GM04504 (cell line): Measurements from ENCODE around the gene CAB39L.

Experiments used
- DNase-seq: peaks from one replicate; pipeline ENCODE4 v3.0.0-alpha.2; 2012; ENCODE audit warnings: low read depth

The CAB39L gene

DNA sequence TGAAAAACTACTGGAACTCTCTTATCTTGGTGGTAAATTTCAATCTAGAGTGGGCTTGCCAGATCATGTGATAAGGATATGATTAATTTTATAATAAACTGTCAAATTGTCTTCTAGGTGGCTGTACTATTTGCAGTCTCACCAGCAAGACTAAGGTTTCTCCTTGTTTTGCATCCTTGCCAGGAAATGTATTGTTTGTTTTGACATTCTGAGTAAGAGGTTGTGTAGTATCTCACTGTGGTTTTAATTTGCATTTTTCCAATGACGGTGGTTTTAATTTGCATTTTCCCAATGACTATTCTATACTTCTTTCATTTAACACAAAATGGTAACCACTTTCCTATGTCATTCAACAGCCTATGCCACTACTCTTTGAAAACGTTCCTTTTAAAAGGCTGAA, 2.0 kb downstream of the CAB39L start:
- no peak for DNase-seq

DNA sequence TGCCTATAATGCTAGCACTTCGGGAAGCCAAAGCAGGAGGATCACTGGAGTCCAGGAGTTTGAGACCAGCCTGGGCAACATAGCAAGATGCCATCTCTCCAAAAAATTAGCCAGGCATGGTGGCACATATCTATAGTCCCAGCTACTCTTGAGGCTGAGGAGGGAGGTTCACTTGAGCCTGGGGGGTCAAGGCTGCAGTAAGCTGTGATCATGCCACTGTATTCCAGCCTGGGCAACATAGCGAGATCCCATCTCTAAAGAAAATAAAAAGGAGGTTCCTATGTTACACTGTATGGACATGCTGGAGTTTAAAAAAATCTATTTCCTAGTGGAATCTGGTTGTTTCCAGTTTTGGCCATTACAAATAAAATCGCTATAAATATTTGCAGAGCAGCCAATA, 2.6 kb downstream of the CAB39L start:
- DNase-seq, result no peak

- DNase-seq, result no peak
Measured at GRCh38 chr13:49439609-49440008, 4.3 kb downstream of the CAB39L start.

- no peak for DNase-seq
Measured at GRCh38 chr13:49437705-49438104, 6.2 kb downstream of the CAB39L start.

DNA sequence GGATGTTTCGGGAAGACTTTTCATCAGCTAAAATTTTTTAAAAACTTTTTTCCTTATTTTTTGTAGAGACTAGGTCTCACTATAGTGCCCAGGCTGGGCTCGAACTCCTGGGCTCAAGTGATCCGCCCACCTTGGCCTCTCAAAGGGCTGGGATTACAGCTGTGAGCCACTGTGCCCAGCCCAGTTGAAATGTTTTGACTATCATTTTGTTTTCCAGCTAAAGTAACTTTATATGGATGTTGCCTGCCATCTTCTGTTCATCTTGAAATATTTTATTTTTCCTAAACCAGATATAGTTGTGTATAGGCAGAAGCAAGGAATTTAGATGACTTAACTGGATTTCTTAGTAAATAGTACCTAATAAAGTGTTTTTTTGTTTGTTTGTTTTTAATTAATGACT, 7.0 kb downstream of the CAB39L start:
- no peak for DNase-seq

- DNase-seq, result no peak
Measured at GRCh38 chr13:49435992-49436391, 7.9 kb downstream of the CAB39L start.

DNA sequence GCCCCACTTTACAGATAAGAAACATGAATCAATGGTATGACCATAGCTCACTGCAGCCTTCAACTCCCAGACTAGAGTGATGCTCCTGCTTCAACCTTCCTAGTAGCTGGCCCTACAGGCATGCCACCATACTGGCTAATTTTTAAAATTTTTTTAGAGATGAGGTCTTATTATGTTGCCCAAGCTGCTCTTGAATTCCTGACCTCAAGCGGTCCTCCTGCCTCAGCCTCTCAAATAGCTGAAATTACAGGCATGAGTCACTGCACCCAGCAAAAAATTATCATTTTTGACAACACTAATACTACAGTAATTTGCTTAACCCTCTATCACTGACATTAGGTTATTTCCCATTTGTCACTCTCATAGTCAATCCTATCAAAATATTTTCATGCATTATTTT, 14.7 kb downstream of the CAB39L start:
- DNase-seq, result no peak

- no peak for DNase-seq
Measured at GRCh38 chr13:49428041-49428763, 15.7 kb downstream of the CAB39L start.

DNA sequence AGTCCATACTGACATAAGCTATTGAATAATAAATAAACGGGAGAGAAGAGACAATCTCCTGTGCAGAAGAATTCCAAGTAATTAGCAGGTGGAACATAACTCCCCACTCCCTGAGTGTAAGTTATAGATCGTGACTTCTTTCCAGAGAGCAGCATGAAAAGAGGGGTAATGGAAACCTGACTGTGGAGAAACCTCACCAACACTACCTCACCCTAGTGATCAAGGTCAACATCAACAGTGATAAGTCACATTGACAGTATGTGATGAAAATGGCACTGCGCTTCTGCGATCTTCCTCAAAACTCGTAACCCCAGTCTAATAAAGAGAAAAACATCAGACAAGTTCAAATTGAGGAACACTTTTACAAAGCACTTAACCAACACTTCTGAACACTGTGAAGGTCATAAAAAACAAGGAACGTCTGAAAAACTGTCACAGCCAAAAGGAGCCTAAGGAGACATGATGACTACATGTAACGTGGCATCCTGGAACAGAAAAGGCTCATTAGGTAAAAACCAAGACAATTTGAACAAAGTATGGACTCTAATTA, 19.8 kb downstream of the CAB39L start:
- no peak for DNase-seq

DNA sequence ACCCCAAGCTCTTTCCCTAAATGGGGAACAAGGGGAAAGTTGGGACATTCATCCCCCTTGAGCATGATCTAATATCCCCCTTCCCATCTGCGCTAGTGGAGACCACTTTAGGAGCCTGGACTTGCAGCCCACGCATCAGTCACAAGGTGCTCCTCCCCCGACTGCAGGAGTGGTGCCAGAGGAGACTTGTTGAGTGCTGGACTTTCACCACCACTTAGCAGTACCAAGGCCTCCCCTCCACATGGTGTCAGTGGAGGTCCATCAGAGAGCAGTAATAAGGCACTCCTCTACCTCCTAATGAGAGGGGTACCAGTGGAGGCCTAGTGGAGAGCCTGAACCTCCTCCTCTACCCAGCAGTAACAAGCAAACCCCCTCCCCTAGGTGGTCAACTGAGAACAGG, 22.5 kb downstream of the CAB39L start:
- DNase-seq, result no peak

DNA sequence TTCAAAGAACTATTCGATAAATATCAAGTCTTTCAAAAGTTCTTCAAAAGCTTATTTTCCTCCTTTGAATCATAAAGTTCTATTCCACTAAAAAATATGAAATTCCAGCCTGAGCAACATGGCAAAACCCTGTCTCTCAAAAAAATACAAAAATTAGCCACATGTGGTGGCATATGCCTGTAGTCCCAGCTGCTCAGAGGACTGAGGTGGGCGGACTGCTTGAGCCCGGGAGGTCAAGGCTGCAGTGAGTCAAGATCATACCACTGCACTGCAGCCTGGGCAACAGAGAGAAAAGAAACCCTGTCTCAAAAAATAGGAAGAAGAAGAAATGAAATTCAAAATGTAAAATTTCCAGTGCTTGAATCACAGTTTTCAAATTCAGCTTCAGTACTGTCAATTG, 24.6 kb downstream of the CAB39L start:
- no peak for DNase-seq

- no peak for DNase-seq
Measured at GRCh38 chr13:49418206-49418605, 25.7 kb downstream of the CAB39L start.

DNA sequence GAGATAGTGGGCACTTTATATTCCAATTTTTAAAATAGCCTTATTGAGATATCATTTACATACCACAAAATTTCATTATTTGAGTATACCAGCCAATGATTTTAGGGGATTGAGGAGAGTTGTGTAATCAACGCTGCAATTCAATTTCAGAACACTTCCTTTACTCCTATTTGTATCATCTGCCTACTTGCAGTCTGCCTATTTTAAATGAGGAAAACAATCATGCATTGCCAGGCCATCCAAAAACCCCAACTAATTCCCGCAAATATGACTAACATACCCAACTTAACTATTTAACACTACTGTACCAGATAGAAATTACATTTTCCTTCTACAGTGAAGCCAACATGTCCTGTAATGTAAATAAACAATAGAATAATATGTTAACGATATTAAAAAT, 26.7 kb downstream of the CAB39L start:
- DNase-seq, result no peak

- no peak for DNase-seq
Measured at GRCh38 chr13:49412749-49413148, 31.1 kb downstream of the CAB39L start.

- DNase-seq, result no peak
Measured at GRCh38 chr13:49411353-49411752, 32.5 kb downstream of the CAB39L start.

DNA sequence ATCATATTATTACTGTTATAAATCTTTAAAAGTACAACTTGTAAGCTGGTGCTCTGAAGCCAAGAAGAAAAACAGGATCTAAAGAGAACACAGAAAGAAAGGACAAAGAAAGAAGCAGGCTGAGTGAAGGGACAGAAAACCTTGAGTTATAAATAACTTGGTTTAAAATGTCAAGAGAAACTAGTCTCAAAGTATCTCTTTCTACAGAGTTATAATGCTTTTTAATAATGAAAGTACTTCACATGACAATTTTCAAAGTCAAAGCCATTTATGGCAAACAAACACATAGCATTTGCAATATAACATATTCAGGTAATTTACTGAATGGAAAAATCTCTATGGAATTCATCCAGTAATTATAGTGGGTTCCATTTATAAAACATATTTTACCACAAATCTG, 33.4 kb downstream of the CAB39L start:
- no peak for DNase-seq

- DNase-seq, result no peak
Measured at GRCh38 chr13:49410006-49410405, 33.9 kb downstream of the CAB39L start.

GRCh38 chr13:49409008-49409407, 34.9 kb downstream of the CAB39L start:
- no peak for DNase-seq

GRCh38 chr13:49407936-49408335, 35.9 kb downstream of the CAB39L start:
- DNase-seq, result no peak

- no peak for DNase-seq
Measured at GRCh38 chr13:49407068-49407467, 36.8 kb downstream of the CAB39L start.

- DNase-seq, result no peak
Measured at GRCh38 chr13:49404703-49405020, 39.2 kb downstream of the CAB39L start.

GRCh38 chr13:49403996-49404702, 39.7 kb downstream of the CAB39L start:
- DNase-seq, result no peak

GRCh38 chr13:49400755-49401659, 42.9 kb downstream of the CAB39L start:
- DNase-seq, result peak; percentile 28
